HG02623 (cell line): ENCODE results near the gene SAV1.
A peak's percentile ranks its signal among the peaks of the same experiment; 100 is the strongest.
"Not testable (repeated sequence)": the region's sequence is repeated elsewhere in the genome, so short reads cannot be mapped to it uniquely, and the experiment has no call there.

Experiments used
- ATAC-seq: cut with Tn5 transposase; IDR thresholded peaks from one replicate; pipeline ENCODE4 v1.9.1; 2021; ENCODE audit warnings: moderate library complexity; ENCODE audit not compliant: unreplicated experiment

Gene SAV1

GRCh38 chr14:50666772-50667683, 1.1 kb downstream of the SAV1 start:
- no peak for ATAC-seq

GRCh38 chr14:50665300-50665699, 2.8 kb downstream of the SAV1 start:
- not testable (repeated sequence) for ATAC-seq

- not testable (repeated sequence) for ATAC-seq
Measured at GRCh38 chr14:50664579-50664978, 3.5 kb downstream of the SAV1 start.

DNA sequence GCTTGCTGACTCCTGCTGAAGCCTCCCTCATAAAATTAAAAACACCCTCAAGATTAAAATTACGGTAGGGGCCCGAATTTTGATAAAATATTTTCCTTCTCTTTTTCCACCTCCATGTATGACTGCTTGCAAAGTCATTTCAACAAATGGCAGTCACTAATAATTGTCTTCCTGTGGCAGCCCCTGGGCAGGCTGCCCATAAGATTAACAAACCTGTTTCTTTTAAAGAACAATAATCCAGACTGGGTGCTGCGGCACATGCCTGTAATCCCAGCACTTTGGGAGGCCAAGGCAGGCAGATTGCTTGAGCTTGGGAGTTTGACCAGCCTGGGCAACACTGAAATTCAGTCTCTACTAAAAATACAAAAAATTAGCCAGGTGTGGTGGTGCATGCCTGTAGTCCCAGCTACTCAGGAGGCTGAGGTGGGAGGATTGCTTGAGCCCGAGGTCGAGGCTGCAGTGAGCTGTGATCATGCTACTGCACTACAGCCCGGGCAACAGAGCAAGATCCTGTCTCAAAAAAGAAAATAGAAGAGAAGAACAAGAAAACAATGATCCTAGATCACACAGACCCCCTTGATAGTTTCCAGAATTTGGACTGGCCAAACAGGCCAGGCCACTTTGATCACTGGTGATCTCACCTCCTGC, 8.7 kb downstream of the SAV1 start:
- ATAC-seq, result no peak

DNA sequence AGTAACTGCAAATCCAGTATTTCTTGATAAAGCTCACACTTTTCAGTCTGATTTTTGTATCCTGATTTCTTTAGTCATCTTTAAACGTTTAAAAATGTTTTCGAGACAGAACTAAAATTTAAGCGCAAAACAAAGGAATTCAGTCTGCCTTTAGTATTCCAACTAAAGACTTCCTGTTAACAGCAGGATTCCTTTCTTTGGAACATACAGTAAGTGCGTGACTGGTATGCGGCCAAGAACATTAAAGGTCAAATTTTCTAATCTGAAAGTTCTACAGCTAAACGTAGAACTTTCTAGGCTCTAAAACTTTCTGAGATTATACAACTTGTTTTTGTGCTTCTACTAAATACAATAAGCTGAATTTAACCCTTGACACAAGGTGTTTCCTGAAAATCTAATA, 9.9 kb downstream of the SAV1 start:
- ATAC-seq, result no peak

DNA sequence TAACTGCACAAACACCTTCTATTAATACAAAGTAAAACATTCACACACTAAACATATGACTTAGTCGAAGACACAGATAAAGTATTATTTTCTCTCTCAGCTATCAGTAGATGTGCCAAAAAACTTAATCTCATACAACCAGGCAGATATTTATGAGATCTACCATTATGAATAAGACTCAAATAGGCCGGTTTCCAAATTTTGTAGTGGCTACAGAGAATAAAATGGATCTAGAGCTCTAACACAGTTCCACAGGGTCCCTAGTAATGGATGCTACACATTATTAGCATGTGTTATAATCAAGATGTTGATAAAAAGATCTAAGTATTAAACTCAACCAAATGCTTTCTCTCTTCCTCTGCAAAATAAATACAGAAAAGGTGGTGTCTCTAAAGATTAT, 10.4 kb downstream of the SAV1 start:
- ATAC-seq, result no peak

DNA sequence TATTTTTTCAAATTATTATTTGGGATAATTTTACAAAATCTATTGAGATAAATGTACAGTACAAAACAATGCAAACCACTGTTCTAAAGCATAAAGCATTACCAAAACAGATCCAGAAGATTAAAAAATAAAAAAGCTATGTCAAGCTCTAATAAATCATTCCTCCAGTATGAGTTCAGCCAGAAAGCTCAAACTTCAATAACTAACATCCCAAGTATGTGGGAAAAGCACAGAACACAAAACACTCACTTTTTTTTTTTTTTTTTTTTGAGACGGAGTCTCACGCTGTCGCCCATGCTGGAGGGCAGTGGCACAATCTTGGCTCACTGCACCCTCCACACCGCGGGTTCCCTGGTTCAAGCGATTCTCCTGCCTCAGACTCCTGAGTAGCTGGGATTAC, 11.3 kb downstream of the SAV1 start:
- no peak for ATAC-seq

DNA sequence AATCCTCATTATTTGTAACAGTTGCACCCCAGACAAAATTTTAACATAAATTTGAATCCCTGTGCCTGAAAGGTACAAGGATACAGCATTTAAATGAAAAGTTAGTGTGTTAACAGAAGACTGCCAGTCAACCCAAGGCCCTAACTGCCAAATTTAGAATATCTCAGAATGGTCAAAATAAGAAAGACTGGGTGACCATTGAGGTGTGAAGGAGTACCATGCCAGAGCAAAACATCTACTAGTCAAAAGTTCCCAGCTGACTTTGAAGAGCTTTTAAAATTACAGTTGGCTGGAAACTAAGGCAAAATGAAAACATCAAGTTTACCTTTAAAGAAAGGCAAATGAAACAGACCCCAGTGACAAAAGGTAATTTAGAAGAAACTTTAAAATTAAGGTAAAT, 18.4 kb downstream of the SAV1 start:
- peak; percentile 37 for ATAC-seq

DNA sequence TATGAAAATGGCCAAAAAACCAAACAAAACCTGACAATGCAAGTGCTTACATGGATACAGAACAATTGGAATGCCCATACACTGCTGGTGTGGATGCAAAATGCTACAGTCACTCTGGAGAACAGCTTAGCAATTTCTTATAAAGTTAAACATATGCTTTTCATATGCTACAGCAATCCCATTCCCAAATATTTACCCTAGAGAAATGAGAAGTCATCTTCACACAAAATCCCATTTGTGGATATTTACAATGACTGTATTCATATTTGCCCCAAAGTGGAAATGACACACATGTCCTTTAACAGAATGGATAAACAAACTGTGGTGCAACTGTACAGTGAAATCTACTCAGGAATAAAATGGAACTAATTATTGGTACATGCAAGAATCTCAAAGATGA, 20.4 kb downstream of the SAV1 start:
- no peak for ATAC-seq

DNA sequence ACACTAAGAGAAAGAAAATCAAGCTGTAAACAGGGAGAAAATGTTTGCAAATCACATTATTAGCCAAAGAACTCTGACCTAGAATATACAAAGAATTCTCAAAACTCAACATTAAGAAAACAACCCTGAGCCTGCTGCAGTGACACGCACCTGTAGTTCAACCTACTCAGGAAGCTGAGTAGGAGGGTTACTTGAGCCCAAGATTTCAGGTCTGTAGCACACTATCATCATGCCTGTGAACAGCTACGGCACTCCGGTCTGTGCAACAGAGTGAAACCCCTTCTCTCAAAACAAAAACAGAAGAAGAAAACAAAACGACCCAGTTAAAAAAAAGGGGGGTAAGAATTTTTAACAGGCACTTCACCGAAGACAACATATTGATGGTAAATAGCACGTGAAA, 20.8 kb downstream of the SAV1 start:
- peak; percentile 93 for ATAC-seq

- ATAC-seq, result no peak
Measured at GRCh38 chr14:50635141-50635540, 33.0 kb downstream of the SAV1 start.

- ATAC-seq, result no peak
Measured at GRCh38 chr14:50633954-50634353, 34.2 kb downstream of the SAV1 start.

GRCh38 chr14:50631408-50631821, 36.7 kb downstream of the SAV1 start:
- no peak for ATAC-seq

- not testable (repeated sequence) for ATAC-seq
Measured at GRCh38 chr14:50624947-50625346, 43.2 kb downstream of the SAV1 start.

- no peak for ATAC-seq
Measured at GRCh38 chr14:50624447-50624846, 43.7 kb downstream of the SAV1 start.

GRCh38 chr14:50622978-50623377, 45.1 kb downstream of the SAV1 start:
- ATAC-seq, result no peak

- ATAC-seq, result no peak
Measured at GRCh38 chr14:50620341-50620740, 47.8 kb downstream of the SAV1 start.

GRCh38 chr14:50619569-50620141, 48.5 kb downstream of the SAV1 start:
- ATAC-seq, result no peak

DNA sequence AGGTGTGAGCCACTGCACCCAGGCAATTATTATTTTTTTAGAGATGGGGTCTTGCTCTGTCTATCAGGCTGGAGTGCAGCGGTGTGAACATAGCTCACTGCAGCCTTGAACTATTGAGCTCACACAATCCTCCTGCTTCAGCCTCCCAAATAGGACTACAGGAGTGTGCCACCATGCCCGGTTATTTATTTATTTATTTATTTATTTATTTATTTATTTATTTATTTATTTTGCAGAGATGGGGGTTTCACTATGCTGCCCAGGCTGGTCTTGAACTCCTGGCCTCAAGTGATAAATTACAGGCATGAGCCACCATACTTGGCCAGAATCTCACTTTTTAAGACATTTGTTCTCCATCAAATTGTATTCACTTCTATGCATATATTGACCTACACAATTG, 51.8 kb downstream of the SAV1 start:
- ATAC-seq, result no peak

DNA sequence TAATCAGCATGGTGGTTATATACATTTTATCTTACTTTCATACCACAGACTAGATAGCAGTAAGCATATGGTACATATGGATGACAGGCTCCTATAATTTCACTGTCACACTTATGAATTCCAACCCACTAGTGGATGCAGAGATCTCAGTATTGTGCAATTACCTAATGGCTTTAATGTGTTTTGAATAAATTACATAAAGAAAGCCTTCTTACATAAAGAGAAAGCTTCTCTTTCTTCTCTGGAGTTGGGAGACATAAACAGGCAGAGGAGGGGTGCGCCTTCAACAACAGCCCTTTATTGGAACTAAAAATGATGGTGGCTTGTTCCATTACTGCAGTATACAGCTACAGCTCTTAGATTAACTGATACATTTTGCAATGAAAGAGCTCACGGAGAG, 52.6 kb downstream of the SAV1 start:
- ATAC-seq, result no peak

GRCh38 chr14:50615056-50615455, 53.0 kb downstream of the SAV1 start:
- no peak for ATAC-seq

- ATAC-seq, result no peak
Measured at GRCh38 chr14:50612806-50613205, 55.3 kb downstream of the SAV1 start.
